ENCODE measurements around the gene SELPLG. TPM values are rescaled to one million over a fixed set of nuclear protein-coding genes. Genes with fewer than 3 reads are reported as not detected.
A peak's percentile ranks its signal among the peaks of the same experiment; 100 is the strongest.

Gene SELPLG
- total and polyA plus RNA-seq, 10 donors = 23.6 to 220 (median 72.4) TPM

- Histone ChIP-seq H3K36me3 (peaks cover 0 to under 1% (median 0%) of the 10 kb centered on the region in 6 donors), H3K27ac (no peak overlapping the region), H3K9me3 (no peaks in the 10 kb centered on the region), H3K4me3 (peak overlapping the region in 5 of 8 donors; percentile 8 to 43 (median 23)), H3K4me1 (peaks cover 0 to 22% (median 3%) of the 10 kb centered on the region in 6 donors), H3K27me3 (replicated peaks in 1 of 7) (no peaks in the 10 kb centered on the region)
- no peak for DNase-seq
- 67 to 78% (median 70%) methylated on average over 9 to 10 of the region's 10 CpGs for WGBS, 5 donors
- TF ChIP-seq POLR2A (IDR thresholded peaks at IDR 0.05) (no peak), CTCF (IDR thresholded peaks at IDR 0.05 in 8 of 11, conservative IDR thresholded peaks at IDR 0.05 in 3 of 11) (no peak), POLR2AphosphoS5 (IDR thresholded peaks at IDR 0.05) (no peak)
- intact Hi-C loops (cut with DNase I; ENCODE audit: low total_unique reads) = no loop called here
Observed at GRCh38 chr12:108596854-108597558, 36.7 kb downstream of the SELPLG start.

- Histone ChIP-seq H3K4me3 (peak overlapping the region in 2 of 8 donors; percentile 8 to 23), H3K9me3 (no peaks in the 10 kb centered on the region), H3K27ac (no peak overlapping the region), H3K4me1 (peaks cover 0 to 22% (median 3%) of the 10 kb centered on the region in 6 donors), H3K27me3 (replicated peaks in 1 of 7) (no peaks in the 10 kb centered on the region), H3K36me3 (peaks cover 0 to 6% (median 0%) of the 10 kb centered on the region in 6 donors)
- 81 to 91% (median 85%) methylated on average over 16 to 17 of the region's 17 CpGs for WGBS, 5 donors
- no peak for DNase-seq
- TF ChIP-seq POLR2AphosphoS5 (IDR thresholded peaks at IDR 0.05) (no peak), CTCF (IDR thresholded peaks at IDR 0.05 in 8 of 11, conservative IDR thresholded peaks at IDR 0.05 in 3 of 11) (no peak), POLR2A (IDR thresholded peaks at IDR 0.05) (no peak)
- intact Hi-C loops (cut with DNase I; ENCODE audit: low total_unique reads) = no loop called here
Observed at GRCh38 chr12:108595711-108596647, 37.7 kb downstream of the SELPLG start.

- Histone ChIP-seq H3K4me1 (peaks cover 0 to 22% (median 3%) of the 10 kb centered on the region in 6 donors), H3K27me3 (replicated peaks in 1 of 7) (no peaks in the 10 kb centered on the region), H3K27ac (no peak overlapping the region), H3K36me3 (peaks cover 0 to 6% (median 0%) of the 10 kb centered on the region in 6 donors), H3K9me3 (no peaks in the 10 kb centered on the region), H3K4me3 (no peak overlapping the region)
- intact Hi-C loops (cut with DNase I; ENCODE audit: low total_unique reads) = no loop called here
- no peak for TF ChIP-seq POLR2A (IDR thresholded peaks at IDR 0.05)
- TF ChIP-seq CTCF (IDR thresholded peaks at IDR 0.05 in 8 of 11, conservative IDR thresholded peaks at IDR 0.05 in 3 of 11) = no peak
- no peak for TF ChIP-seq POLR2AphosphoS5 (IDR thresholded peaks at IDR 0.05)
- WGBS, 5 donors = 89 to 97% (median 95%) methylated on average over 7 of the region's 7 CpGs
- peak; percentile 5 for DNase-seq
Observed at GRCh38 chr12:108594960-108595710, 38.6 kb downstream of the SELPLG start.

Measured in spleen (tissue), 11 donors.